Mesendoderm (in vitro differentiated cells): ENCODE results near the gene DOK1.

Experiments
- DNase-seq: peaks from one replicate; pipeline ENCODE4 v3.0.0; 2013
- H2AK5ac ChIP-seq: 2 replicates; pipeline ENCODE4 v1.6.1; 2013; ENCODE audit warnings: low read length, inconsistent platforms
- H2BK120ac ChIP-seq: 2 replicates; pipeline ENCODE4 v1.6.1; 2013; ENCODE audit warnings: low read depth, mild to moderate bottlenecking, low read length, moderate library complexity, mixed read lengths
- H2BK15ac ChIP-seq: replicated peaks from 2 replicates; pipeline ENCODE4 v1.6.1; 2013; ENCODE audit warnings: low read depth, mild to moderate bottlenecking, moderate library complexity
- H2BK5ac ChIP-seq: 2 replicates; pipeline ENCODE4 v1.6.1; 2013; ENCODE audit warnings: low read length, inconsistent platforms
- H3K18ac ChIP-seq: 2 replicates; pipeline ENCODE4 v1.6.1; 2013; ENCODE audit warnings: mild to moderate bottlenecking, low read length, mixed read lengths
- H3K23ac ChIP-seq: one replicate; pipeline ENCODE4 v1.6.1; 2013; ENCODE audit warnings: low read length
- H3K27ac ChIP-seq: 2 replicates; pipeline ENCODE4 v1.5.1; 2013; ENCODE audit warnings: low read depth, mild to moderate bottlenecking, inconsistent platforms, low read length, moderate library complexity
- H3K27me3 ChIP-seq: 2 replicates; pipeline ENCODE4 v1.6.1; 2013; ENCODE audit warnings: low read length, control low read depth, mild to moderate bottlenecking, inconsistent platforms; ENCODE audit not compliant: insufficient read depth, poor library complexity
- H3K36me3 ChIP-seq: 2 replicates; pipeline ENCODE4 v1.6.1; 2013; ENCODE audit warnings: low read length, inconsistent platforms; ENCODE audit not compliant: control insufficient read depth, insufficient read depth
- H3K4ac ChIP-seq: one replicate; pipeline ENCODE4 v1.6.1; 2013; ENCODE audit warnings: low read depth, mild to moderate bottlenecking, low read length, moderate library complexity
- H3K4me1 ChIP-seq: 2 replicates; pipeline ENCODE4 v1.6.1; 2013; ENCODE audit warnings: low read depth, low read length, inconsistent platforms; ENCODE audit not compliant: control insufficient read depth
- H3K4me2 ChIP-seq: 2 replicates; pipeline ENCODE4 v1.6.1; 2013; ENCODE audit warnings: low read length
- H3K4me3 ChIP-seq: 2 replicates; pipeline ENCODE4 v1.5.1; 2013; ENCODE audit warnings: mild to moderate bottlenecking, low read length
- H3K56ac ChIP-seq: one replicate; pipeline ENCODE4 v1.6.1; 2013; ENCODE audit warnings: low read length
- H3K79me1 ChIP-seq: 2 replicates; pipeline ENCODE4 v1.6.1; 2013; ENCODE audit warnings: low read length, inconsistent platforms
- H3K79me2 ChIP-seq: 2 replicates; pipeline ENCODE4 v1.6.1; 2013; ENCODE audit warnings: mild to moderate bottlenecking, low read length; ENCODE audit not compliant: control insufficient read depth, insufficient read depth
- H3K9ac ChIP-seq: 2 replicates; pipeline ENCODE4 v1.6.1; 2013; ENCODE audit warnings: low read length, inconsistent platforms
- H4K5ac ChIP-seq: one replicate; pipeline ENCODE4 v1.6.1; 2013; ENCODE audit warnings: low read length
- H4K8ac ChIP-seq: one replicate; pipeline ENCODE4 v1.6.1; 2013; ENCODE audit warnings: low read depth, mild to moderate bottlenecking, control low read depth, low read length, moderate library complexity
- WGBS: extraction: QIAGEN DNeasy Blood & Tissue Kit; methylation state at CpG from one replicate; pipeline ENCODE4 v1.1.7; 2013; ENCODE audit warnings: low lambda C conversion rate, missing lambda C conversion rate; ENCODE audit not compliant: insufficient coverage; ENCODE audit errors: extremely low coverage; 5-methylcytosine and 5-hydroxymethylcytosine counted together

The DOK1 gene

GRCh38 chr2:74582184-74582583 is 27.7 kb downstream of the DOK1 start:
- H3K23ac ChIP-seq: no peak overlapping the region
- H3K79me1 ChIP-seq: no peaks in the 10 kb centered on the region
- no peak overlapping the region for H3K9ac ChIP-seq
- no peak overlapping the region for H2BK5ac ChIP-seq
- no CpG with 5 or more reads among the region's 2 CpGs for WGBS
- no peaks in the 10 kb centered on the region for H3K27me3 ChIP-seq
- H3K4me1 ChIP-seq: peaks cover 3% of the 10 kb centered on the region
- no peak overlapping the region for H2BK120ac ChIP-seq
- no peak for DNase-seq
- no peak overlapping the region for H2BK15ac ChIP-seq
- H4K5ac ChIP-seq: no peak overlapping the region
- no peak overlapping the region for H3K56ac ChIP-seq
- H3K4me2 ChIP-seq: no peak overlapping the region
- H2AK5ac ChIP-seq: no peak overlapping the region
- no peak overlapping the region for H3K18ac ChIP-seq
- no peaks in the 10 kb centered on the region for H3K36me3 ChIP-seq
- H3K4ac ChIP-seq: no peak overlapping the region
- H3K4me3 ChIP-seq: no peak overlapping the region
- H4K8ac ChIP-seq: no peak overlapping the region
- H3K27ac ChIP-seq: no peak overlapping the region
- no peaks in the 10 kb centered on the region for H3K79me2 ChIP-seq

GRCh38 chr2:74583504-74583903 is 29.0 kb downstream of the DOK1 start:
- no peak overlapping the region for H2AK5ac ChIP-seq
- H3K36me3 ChIP-seq: no peaks in the 10 kb centered on the region
- H3K27ac ChIP-seq: no peak overlapping the region
- H2BK120ac ChIP-seq: no peak overlapping the region
- H3K4ac ChIP-seq: no peak overlapping the region
- no peaks in the 10 kb centered on the region for H3K27me3 ChIP-seq
- H3K79me1 ChIP-seq: no peaks in the 10 kb centered on the region
- H3K4me3 ChIP-seq: no peak overlapping the region
- H2BK5ac ChIP-seq: no peak overlapping the region
- H3K23ac ChIP-seq: no peak overlapping the region
- H3K56ac ChIP-seq: no peak overlapping the region
- no peak overlapping the region for H4K8ac ChIP-seq
- peak; percentile 84 for DNase-seq
- H4K5ac ChIP-seq: no peak overlapping the region
- H2BK15ac ChIP-seq: no peak overlapping the region
- no peaks in the 10 kb centered on the region for H3K79me2 ChIP-seq
- no peak overlapping the region for H3K9ac ChIP-seq
- peak overlapping the region; percentile 83 for H3K18ac ChIP-seq
- H3K4me1 ChIP-seq: peaks cover 3% of the 10 kb centered on the region
- no peak overlapping the region for H3K4me2 ChIP-seq

GRCh38 chr2:74584088-74584645 is 29.6 kb downstream of the DOK1 start:
- WGBS: no CpG with 5 or more reads among the region's 2 CpGs
- no peak overlapping the region for H2BK5ac ChIP-seq
- H3K56ac ChIP-seq: no peak overlapping the region
- H3K4me3 ChIP-seq: no peak overlapping the region
- no peaks in the 10 kb centered on the region for H3K79me2 ChIP-seq
- H3K18ac ChIP-seq: no peak overlapping the region
- no peak for DNase-seq
- H3K4me1 ChIP-seq: peaks cover 3% of the 10 kb centered on the region
- H3K23ac ChIP-seq: no peak overlapping the region
- no peak overlapping the region for H2BK120ac ChIP-seq
- H4K5ac ChIP-seq: no peak overlapping the region
- no peaks in the 10 kb centered on the region for H3K79me1 ChIP-seq
- no peaks in the 10 kb centered on the region for H3K36me3 ChIP-seq
- H3K27me3 ChIP-seq: no peaks in the 10 kb centered on the region
- no peak overlapping the region for H2AK5ac ChIP-seq
- peak overlapping the region; percentile 25 for H3K4ac ChIP-seq
- no peak overlapping the region for H3K9ac ChIP-seq
- H2BK15ac ChIP-seq: no peak overlapping the region
- H4K8ac ChIP-seq: no peak overlapping the region
- H3K4me2 ChIP-seq: no peak overlapping the region
- H3K27ac ChIP-seq: no peak overlapping the region

DNA sequence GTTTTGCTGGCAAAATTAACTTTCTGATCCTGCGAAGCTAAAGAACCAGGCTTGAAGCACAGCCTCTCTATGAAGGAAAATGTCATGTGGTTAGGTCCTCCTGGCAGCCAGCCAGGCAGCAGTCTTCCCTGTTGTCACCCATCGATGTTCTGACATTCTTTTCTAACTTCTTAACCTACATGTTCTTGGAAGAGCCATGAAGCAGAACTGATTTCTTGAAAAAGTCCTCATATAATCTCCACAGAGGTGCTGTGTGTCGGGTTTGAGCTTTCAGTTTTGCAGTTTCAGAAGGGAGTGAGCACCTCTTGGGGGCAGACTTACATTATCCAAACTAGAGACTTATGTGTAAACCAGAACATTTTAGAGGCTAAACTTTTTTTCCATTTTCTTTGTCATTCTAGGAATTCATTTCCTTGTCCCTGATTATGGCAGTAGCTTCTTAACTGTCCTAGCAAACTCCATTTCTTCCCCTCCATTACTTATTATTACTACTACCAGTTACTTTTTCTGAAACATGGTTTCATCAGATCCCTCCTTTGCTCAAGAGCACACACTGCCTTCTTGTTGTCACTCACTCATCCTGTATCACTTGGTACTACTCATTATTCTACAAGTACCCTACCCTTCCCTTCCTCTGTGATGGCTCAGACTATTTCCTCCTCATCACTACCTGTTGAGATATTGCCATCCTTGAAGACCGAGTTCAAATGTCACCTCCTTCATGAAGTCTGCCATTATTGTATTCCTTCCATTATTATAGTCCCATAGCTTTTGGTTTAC is 31.1 kb downstream of the DOK1 start:
- Histone ChIP-seq H2BK120ac (no peak overlapping the region), H3K23ac (no peak overlapping the region), H2BK5ac (no peak overlapping the region), H4K8ac (no peak overlapping the region), H3K36me3 (no peaks in the 10 kb centered on the region), H2AK5ac (no peak overlapping the region), H3K4me3 (no peak overlapping the region), H3K4me2 (no peak overlapping the region), H3K79me1 (no peaks in the 10 kb centered on the region), H3K27me3 (no peaks in the 10 kb centered on the region), H3K4me1 (peaks cover 3% of the 10 kb centered on the region), H3K79me2 (no peaks in the 10 kb centered on the region), H3K4ac (no peak overlapping the region), H3K9ac (no peak overlapping the region), H3K27ac (no peak overlapping the region), H3K18ac (no peak overlapping the region), H3K56ac (no peak overlapping the region), H4K5ac (no peak overlapping the region), H2BK15ac (no peak overlapping the region)
- DNase-seq: no peak
- no CpG with 5 or more reads among the region's 4 CpGs for WGBS

DNA sequence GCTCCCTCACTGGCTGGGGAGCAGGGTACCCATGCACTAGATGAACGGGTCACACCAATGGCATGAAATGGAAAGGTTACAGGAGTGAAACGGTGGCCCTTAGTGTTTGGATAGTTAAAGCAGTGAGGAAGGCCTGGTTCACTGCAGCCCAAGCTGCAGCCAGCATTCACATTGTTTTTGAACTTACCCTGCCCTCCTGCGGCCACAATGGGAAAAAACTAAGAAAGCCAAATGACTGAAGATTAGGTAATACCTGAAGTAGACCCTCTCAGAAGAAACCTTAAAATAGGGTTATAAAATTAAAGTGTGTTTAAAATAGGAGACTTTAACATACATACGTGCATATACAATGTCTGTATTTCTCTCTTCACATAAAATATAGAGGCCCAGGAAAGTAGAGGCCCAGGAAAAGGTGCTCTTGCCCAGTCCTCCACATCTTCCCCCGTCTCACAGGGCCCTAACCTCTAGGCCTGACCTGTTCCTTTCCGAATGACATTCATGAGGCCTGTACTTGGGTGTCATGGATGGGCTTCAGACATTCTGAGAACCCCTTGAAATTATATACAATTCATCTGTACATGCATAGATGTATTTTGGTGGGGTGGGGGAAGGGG is 33.3 kb downstream of the DOK1 start:
- no peaks in the 10 kb centered on the region for H3K79me2 ChIP-seq
- H2AK5ac ChIP-seq: no peak overlapping the region
- H3K56ac ChIP-seq: no peak overlapping the region
- H2BK15ac ChIP-seq: no peak overlapping the region
- H3K18ac ChIP-seq: no peak overlapping the region
- H3K23ac ChIP-seq: no peak overlapping the region
- H3K4ac ChIP-seq: no peak overlapping the region
- H3K27ac ChIP-seq: no peak overlapping the region
- H3K9ac ChIP-seq: no peak overlapping the region
- H3K36me3 ChIP-seq: no peaks in the 10 kb centered on the region
- H3K27me3 ChIP-seq: no peaks in the 10 kb centered on the region
- H3K4me1 ChIP-seq: peaks cover 3% of the 10 kb centered on the region
- no peaks in the 10 kb centered on the region for H3K79me1 ChIP-seq
- H3K4me2 ChIP-seq: no peak overlapping the region
- H4K5ac ChIP-seq: no peak overlapping the region
- no peak overlapping the region for H2BK5ac ChIP-seq
- no peak overlapping the region for H3K4me3 ChIP-seq
- WGBS: no CpG with 5 or more reads among the region's 6 CpGs
- peak; percentile 80 for DNase-seq
- no peak overlapping the region for H4K8ac ChIP-seq
- no peak overlapping the region for H2BK120ac ChIP-seq
